ENCODE measurements around the gene C16orf54.

DNA sequence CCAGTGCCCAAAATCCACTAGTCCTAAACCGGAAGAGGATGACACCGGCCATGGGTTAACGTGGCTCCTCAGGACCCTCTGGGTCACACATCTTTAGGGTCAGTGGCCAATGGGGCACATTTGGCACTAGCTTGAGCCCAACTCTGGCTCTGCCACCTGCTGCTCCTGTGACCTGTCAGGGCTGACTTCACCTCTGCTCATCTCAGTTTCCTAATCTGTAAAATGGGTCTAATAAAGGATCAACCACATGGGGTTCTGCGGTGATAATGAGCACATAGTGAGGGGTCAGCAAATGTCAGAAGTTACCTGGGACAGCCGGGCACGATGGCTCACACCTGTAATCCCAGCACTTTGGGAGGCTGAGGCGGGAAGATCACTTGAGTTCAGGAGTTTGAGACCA, 48.4 kb downstream of the C16orf54 start:
- TF ChIP-seq, protein P1, sequence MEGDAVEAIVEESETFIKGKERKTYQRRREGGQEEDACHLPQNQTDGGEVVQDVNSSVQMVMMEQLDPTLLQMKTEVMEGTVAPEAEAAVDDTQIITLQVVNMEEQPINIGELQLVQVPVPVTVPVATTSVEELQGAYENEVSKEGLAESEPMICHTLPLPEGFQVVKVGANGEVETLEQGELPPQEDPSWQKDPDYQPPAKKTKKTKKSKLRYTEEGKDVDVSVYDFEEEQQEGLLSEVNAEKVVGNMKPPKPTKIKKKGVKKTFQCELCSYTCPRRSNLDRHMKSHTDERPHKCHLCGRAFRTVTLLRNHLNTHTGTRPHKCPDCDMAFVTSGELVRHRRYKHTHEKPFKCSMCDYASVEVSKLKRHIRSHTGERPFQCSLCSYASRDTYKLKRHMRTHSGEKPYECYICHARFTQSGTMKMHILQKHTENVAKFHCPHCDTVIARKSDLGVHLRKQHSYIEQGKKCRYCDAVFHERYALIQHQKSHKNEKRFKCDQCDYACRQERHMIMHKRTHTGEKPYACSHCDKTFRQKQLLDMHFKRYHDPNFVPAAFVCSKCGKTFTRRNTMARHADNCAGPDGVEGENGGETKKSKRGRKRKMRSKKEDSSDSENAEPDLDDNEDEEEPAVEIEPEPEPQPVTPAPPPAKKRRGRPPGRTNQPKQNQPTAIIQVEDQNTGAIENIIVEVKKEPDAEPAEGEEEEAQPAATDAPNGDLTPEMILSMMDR (IDR thresholded peaks at IDR 0.05; ENCODE audit: extremely low read depth in 1 of 2, insufficient read depth in 1 of 2, low read depth in 1 of 2, low read length in 2 of 2), result no peak
- no peak for TF ChIP-seq POLR2A (IDR thresholded peaks at IDR 0.05; ENCODE audit: low read depth, low read length)
- no peak for TF ChIP-seq POLR2AphosphoS5 (IDR thresholded peaks at IDR 0.05; ENCODE audit: insufficient read depth, low read depth, low read length)
- no peak for TF ChIP-seq MYC (IDR thresholded peaks at IDR 0.05; ENCODE audit: low read depth, low read length)
- TF ChIP-seq EZH2 (IDR thresholded peaks at IDR 0.05; ENCODE audit: borderline replicate concordance, low read depth, low read length, severe bottlenecking), result no peak
- TF ChIP-seq, protein P2, sequence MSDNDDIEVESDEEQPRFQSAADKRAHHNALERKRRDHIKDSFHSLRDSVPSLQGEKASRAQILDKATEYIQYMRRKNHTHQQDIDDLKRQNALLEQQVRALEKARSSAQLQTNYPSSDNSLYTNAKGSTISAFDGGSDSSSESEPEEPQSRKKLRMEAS (IDR thresholded peaks at IDR 0.05; ENCODE audit: insufficient read depth, insufficient read length), result no peak
